Gastroesophageal sphincter (tissue), 2 donors: ENCODE measurements around the gene MALL.
"Not testable (repeated sequence)": the region's sequence is repeated elsewhere in the genome, so short reads cannot be mapped to it uniquely, and the experiment has no call there.

Source experiments
- EP300 ChIP-seq: sonication (generic); formaldehyde crosslinking; IDR thresholded peaks from one replicate; pipeline ENCODE4 v1.6.1; 2017; ENCODE audit warnings: antibody characterized with exemption, mild to moderate bottlenecking
- POLR2A ChIP-seq, 2 donors: fragments of 450-650 bp; IDR thresholded peaks; one replicate each; pipeline ENCODE4 v1.6.1; 2017; ENCODE audit warnings: antibody characterized with exemption in 2 of 2, mild to moderate bottlenecking in 2 of 2, moderate library complexity in 1 of 2

- TF ChIP-seq POLR2A (IDR thresholded peaks at IDR 0.05); EP300: not testable (repeated sequence)
Measured at GRCh38 chr2:110037336-110037735, 78.3 kb downstream of the MALL start.
